GM12878 (cell line): ENCODE data around the gene DDX39B. TPM values are rescaled to one million over a fixed set of nuclear protein-coding genes. Genes with fewer than 3 reads are reported as not detected.
"Not testable (repeated sequence)": the region's sequence is repeated elsewhere in the genome, so short reads cannot be mapped to it uniquely, and the experiment has no call there.

Experiments used
- ATAC-seq: fragments of 200-7000 bp; cut with Tn5 transposase; 3 replicates; pipeline ENCODE4 v1.9.1; 2020; ENCODE audit warnings: mild to moderate bottlenecking, moderate library complexity
- BruUV-seq: library from RNA; stranded (reverse); fragments of 400-500 nt; replicated peaks from 2 replicates; lab custom pipeline; 2021; lab: Mats Ljungman, UMichigan
- CTCF ChIA-PET: fragments of 300-600 bp; sonication (Branson Sonifier 250); formaldehyde crosslinking; extraction: SDS; loops from one replicate; lab custom pipeline; 2021; ENCODE audit warnings: inconsistent platforms; lab: Yijun Ruan, JAX
- POLR2A ChIA-PET: fragments of 350-600 bp; formaldehyde crosslinking; extraction: SDS; loops from one replicate; lab custom pipeline; 2021; ENCODE audit warnings: inconsistent platforms; lab: Charles Lee
- RAD21 ChIA-PET: fragments of 300-600 bp; sonication (Branson Sonifier 250); formaldehyde crosslinking; loops from one replicate; lab custom pipeline; 2023; ENCODE audit warnings: antibody characterized with exemption; ENCODE audit not compliant: unreplicated experiment; lab: Charles Lee
- SMC1A ChIA-PET: fragments of 300-600 bp; sonication (Branson Sonifier 250); formaldehyde crosslinking; loops from one replicate; lab custom pipeline; 2023; ENCODE audit not compliant: unreplicated experiment, uncharacterized antibody; lab: Charles Lee
- DNase-seq: peaks from one replicate; pipeline ENCODE4 v3.0.0-alpha.2; 2011; ENCODE audit warnings: low read depth, low spot score
- FAIRE-seq: peaks from 3 replicates; lab custom pipeline; 2011; peaks lifted over from hg19 to GRCh38; lab: Jason Lieb, UNC
- H2AFZ ChIP-seq: 2 replicates; pipeline ENCODE4 v1.6.0; 2011; ENCODE audit warnings: low read depth, low read length, control low read depth; ENCODE audit not compliant: control insufficient read depth
- H3K27ac ChIP-seq: 2 replicates; pipeline ENCODE4 v1.5.1; 2011; ENCODE audit warnings: control low read depth; ENCODE audit not compliant: control insufficient read depth, insufficient read depth
- H3K27me3 ChIP-seq, 2 experiments: replicated peaks in 1 of 2; 2 replicates each; pipeline versions ENCODE4 v1.6.0 to v1.6.1; 2011; ENCODE audit warnings: low read length in 1 of 2; ENCODE audit not compliant: control insufficient read depth in 2 of 2, insufficient read depth in 2 of 2
- H3K36me3 ChIP-seq, 2 experiments: 2 replicates each; pipeline ENCODE4 v1.5.1; 2011; ENCODE audit warnings: low read length in 1 of 2; ENCODE audit not compliant: control insufficient read depth in 2 of 2, insufficient read depth in 2 of 2
- H3K4me1 ChIP-seq: 2 replicates; pipeline ENCODE4 v1.6.1; 2011; ENCODE audit warnings: mild to moderate bottlenecking, low read length, moderate library complexity, mixed read lengths; ENCODE audit not compliant: control insufficient read depth, insufficient read depth
- H3K4me2 ChIP-seq: 2 replicates; pipeline ENCODE4 v1.6.0; 2011; ENCODE audit warnings: control low read depth; ENCODE audit not compliant: control insufficient read depth, insufficient read depth
- H3K4me3 ChIP-seq: fragments of 200-600 bp; sonication (generic); 2 replicates; pipeline ENCODE4 v1.5.1; 2016
- H3K79me2 ChIP-seq: 2 replicates; pipeline ENCODE4 v1.6.0; 2011; ENCODE audit warnings: low read length; ENCODE audit not compliant: control insufficient read depth, insufficient read depth
- H3K9ac ChIP-seq: 2 replicates; pipeline ENCODE4 v1.8.0; 2011; ENCODE audit warnings: low read length, control low read depth, mixed read lengths; ENCODE audit not compliant: control insufficient read depth, insufficient read depth
- H3K9me3 ChIP-seq: replicated peaks from 3 replicates; pipeline ENCODE4 v1.5.1; 2011; ENCODE audit warnings: mild to moderate bottlenecking, low read length; ENCODE audit not compliant: control insufficient read depth, insufficient read depth
- H4K20me1 ChIP-seq: 2 replicates; pipeline ENCODE4 v1.6.0; 2011; ENCODE audit not compliant: control insufficient read depth, insufficient read depth
- BHLHE40 ChIP-seq, 2 experiments: fragments of 450-650 bp in 1 of 2; IDR thresholded peaks; 2 replicates each; pipeline ENCODE4 v1.6.1; 2011 to 2017; ENCODE audit warnings: low read depth in 2 of 2, borderline replicate concordance in 1 of 2, improper control_type of control experiment in 1 of 2, low read length in 1 of 2, mild to moderate bottlenecking in 1 of 2
- PML ChIP-seq: IDR thresholded peaks from 2 replicates; pipeline ENCODE4 v1.6.1; 2012; ENCODE audit warnings: low read length, inconsistent platforms
- SP1 ChIP-seq: IDR thresholded peaks from one replicate; pipeline ENCODE4 v1.6.1; 2011; ENCODE audit warnings: low read depth, low read length
- ZNF687 ChIP-seq: fragments of 450-650 bp; IDR thresholded peaks from 2 replicates; pipeline ENCODE4 v1.6.1; 2017; ENCODE audit warnings: mild to moderate bottlenecking, moderate library complexity
- WGBS: methylation state at CpG from one replicate; pipeline ENCODE4 v1.1.6; 2016; ENCODE audit warnings: low lambda C conversion rate; ENCODE audit not compliant: insufficient replicate concordance, insufficient coverage; ENCODE audit errors: missing lambda C conversion rate; 5-methylcytosine and 5-hydroxymethylcytosine counted together
- in situ Hi-C: fragments of 300-500 bp; cut with MboI; formaldehyde crosslinking; loops from 9 replicates; pipeline ENCODE4 v1.14.3; 2018; ENCODE audit warnings: mixed read lengths
- intact Hi-C: fragments of 100-400 bp; cut with micrococcal nuclease; formaldehyde crosslinking; loops from one replicate; pipeline ENCODE4 v1.14.2; 2022; ENCODE audit not compliant: unreplicated experiment
- polyA plus RNA-seq, 11 experiments: library from polyadenylated mRNA; depleted of rRNA in 4 of 11; unstranded in 6 of 11; stranded (reverse) in 5 of 11; fragments of >200 nt; fragmentation: Nextera tagmentation in 4 of 11; fragmentation: Illumina TruSeq in 1 of 11; extraction: Ambion mirVana in 4 of 11; extraction: Trizol in 1 of 11; gene quantifications; 1 replicate in 1 of 11; 2 replicates in 10 of 11; pipeline versions ENCODE4 v1.2.1 to v1.2.3, GENCODE V29; 2011 to 2016; ENCODE audit warnings: inconsistent platforms in 2 of 11, missing spikeins in 2 of 11, low read depth in 1 of 11
- total RNA-seq, 4 experiments: library from RNA; depleted of rRNA in 3 of 4; stranded (reverse); fragments of >200 nt in 3 of 4; fragmentation: Illumina TruSeq in 1 of 4; extraction: Trizol in 1 of 4; gene quantifications; 2 replicates each; pipeline versions ENCODE4 v1.2.1 to v1.2.3, GENCODE V29; 2013 to 2021
- TF ChIP-seq, protein P1 (sequence below): fragments of 450-650 bp; IDR thresholded peaks from 2 replicates; pipeline ENCODE4 v1.6.1; 2017; ENCODE audit warnings: antibody characterized with exemption, mild to moderate bottlenecking, moderate library complexity

The DDX39B gene
- total and polyA plus RNA-seq, 10 of the 15 experiments (the other 5 are each of a cell fraction or from before 2014, with no cell fraction given): 271 to 661 (median 330) TPM

- TF ChIP-seq ZNF687 (no peak), BHLHE40 (IDR thresholded peaks at IDR 0.05; ENCODE audit: borderline replicate concordance in 1 of 2, low read depth in 2 of 2, low read length in 1 of 2) (no peak), SP1 (no peak), PML (no peak)
- TF ChIP-seq, protein P1, sequence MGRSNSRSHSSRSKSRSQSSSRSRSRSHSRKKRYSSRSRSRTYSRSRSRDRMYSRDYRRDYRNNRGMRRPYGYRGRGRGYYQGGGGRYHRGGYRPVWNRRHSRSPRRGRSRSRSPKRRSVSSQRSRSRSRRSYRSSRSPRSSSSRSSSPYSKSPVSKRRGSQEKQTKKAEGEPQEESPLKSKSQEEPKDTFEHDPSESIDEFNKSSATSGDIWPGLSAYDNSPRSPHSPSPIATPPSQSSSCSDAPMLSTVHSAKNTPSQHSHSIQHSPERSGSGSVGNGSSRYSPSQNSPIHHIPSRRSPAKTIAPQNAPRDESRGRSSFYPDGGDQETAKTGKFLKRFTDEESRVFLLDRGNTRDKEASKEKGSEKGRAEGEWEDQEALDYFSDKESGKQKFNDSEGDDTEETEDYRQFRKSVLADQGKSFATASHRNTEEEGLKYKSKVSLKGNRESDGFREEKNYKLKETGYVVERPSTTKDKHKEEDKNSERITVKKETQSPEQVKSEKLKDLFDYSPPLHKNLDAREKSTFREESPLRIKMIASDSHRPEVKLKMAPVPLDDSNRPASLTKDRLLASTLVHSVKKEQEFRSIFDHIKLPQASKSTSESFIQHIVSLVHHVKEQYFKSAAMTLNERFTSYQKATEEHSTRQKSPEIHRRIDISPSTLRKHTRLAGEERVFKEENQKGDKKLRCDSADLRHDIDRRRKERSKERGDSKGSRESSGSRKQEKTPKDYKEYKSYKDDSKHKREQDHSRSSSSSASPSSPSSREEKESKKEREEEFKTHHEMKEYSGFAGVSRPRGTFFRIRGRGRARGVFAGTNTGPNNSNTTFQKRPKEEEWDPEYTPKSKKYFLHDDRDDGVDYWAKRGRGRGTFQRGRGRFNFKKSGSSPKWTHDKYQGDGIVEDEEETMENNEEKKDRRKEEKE: no peak
These were observed 39.2 kb downstream of the DDX39B start (continued) for GRCh38 chr6:31502586-31502985.

DNA sequence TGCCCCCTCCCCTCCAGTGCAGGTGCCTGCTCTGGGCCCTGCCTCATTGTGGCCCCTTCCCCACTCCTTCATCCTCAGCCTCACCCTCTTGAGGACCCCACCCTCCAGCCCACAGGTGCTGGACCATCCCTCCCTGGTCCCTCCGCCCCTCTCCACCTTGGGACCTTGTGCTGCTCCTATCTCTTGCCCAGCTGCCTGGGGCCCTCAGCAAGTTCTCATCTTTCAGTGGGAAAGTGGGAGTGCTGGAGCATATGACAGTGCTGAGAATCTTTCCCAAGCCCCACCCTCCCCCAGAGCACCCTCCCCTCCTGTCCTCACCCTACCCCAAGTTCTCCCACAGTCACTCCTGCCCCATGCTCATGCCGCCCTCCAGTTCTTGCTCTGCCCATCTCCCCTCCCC, 42.2 kb downstream of the DDX39B start:
- H2AFZ ChIP-seq, in situ Hi-C loops, H4K20me1 ChIP-seq, H3K9ac ChIP-seq, H3K27me3 ChIP-seq, DNase-seq, H3K27ac ChIP-seq, H3K36me3 ChIP-seq, BruUV-seq, H3K4me1 ChIP-seq, CTCF ChIA-PET, ATAC-seq, H3K4me2 ChIP-seq, H3K4me3 ChIP-seq, SMC1A ChIA-PET, FAIRE-seq, H3K9me3 ChIP-seq: not testable (repeated sequence)
- WGBS: 100% methylated on average over 1 of the region's 2 CpGs
- POLR2A ChIA-PET: interaction anchor here (0.6 kb wide), 1 partner anchor 98 kb away, joined by 4 read pairs; no protein-coding TSS in a partner anchor
- H3K79me2 ChIP-seq: peaks cover 91% of the 10 kb centered on the region
- RAD21 ChIA-PET: interaction anchor here (0.6 kb wide), 1 partner anchor 237 kb away, joined by 3 read pairs; no protein-coding TSS in a partner anchor
- intact Hi-C loops: loop anchor here (5.0 kb wide), 1 partner anchor 118 kb away; the partner anchor contains the start of gene AIF1
